NCI-H1092 treated with DMSO at 0.1 percent for 48 hours (cell line): Measurements from ENCODE around the gene SPATA33.
"Not testable (repeated sequence)": the region's sequence is repeated elsewhere in the genome, so short reads cannot be mapped to it uniquely, and the experiment has no call there.

Experiments used
- DNase-seq: peaks from one replicate; lab custom pipeline; 2025; lab: John Stamatoyannopoulos, UW

The SPATA33 gene

GRCh38 chr16:89664238-89664637 lies 6.6 kb downstream of the SPATA33 start:
- DNase-seq: not testable (repeated sequence)

GRCh38 chr16:89667000-89667399 lies 9.4 kb downstream of the SPATA33 start:
- not testable (repeated sequence) for DNase-seq

GRCh38 chr16:89667633-89668032 lies 10.0 kb downstream of the SPATA33 start:
- DNase-seq: no peak

GRCh38 chr16:89668790-89669158 lies 11.1 kb downstream of the SPATA33 start:
- no peak for DNase-seq

- no peak for DNase-seq
These were observed 12.1 kb downstream of the SPATA33 start for GRCh38 chr16:89669755-89670154.

GRCh38 chr16:89670496-89671431 lies 13.1 kb downstream of the SPATA33 start:
- DNase-seq: no peak

- DNase-seq: not testable (repeated sequence)
These were observed 13.9 kb downstream of the SPATA33 start for GRCh38 chr16:89671565-89671964.

GRCh38 chr16:89672177-89672941 lies 14.7 kb downstream of the SPATA33 start:
- DNase-seq: no peak

- DNase-seq: no peak
These were observed 20.6 kb downstream of the SPATA33 start for GRCh38 chr16:89678258-89678657.

- no peak for DNase-seq
These were observed 28.3 kb downstream of the SPATA33 start for GRCh38 chr16:89685916-89686315.

- peak; percentile 94 for DNase-seq
These were observed 29.0 kb downstream of the SPATA33 start, which contains the start of gene CDK10 for GRCh38 chr16:89686520-89687091. TSS of gene CDK10 (plus strand) at chr16:89686689. CDS start at chr16:89686711, 22 bp downstream.

GRCh38 chr16:89687092-89687940 lies 29.7 kb downstream of the SPATA33 start:
- DNase-seq: peak; percentile 47

GRCh38 chr16:89688395-89688794 lies 30.8 kb downstream of the SPATA33 start:
- no peak for DNase-seq

GRCh38 chr16:89689142-89689541 lies 31.5 kb downstream of the SPATA33 start:
- no peak for DNase-seq

GRCh38 chr16:89689621-89690020 lies 32.0 kb downstream of the SPATA33 start:
- not testable (repeated sequence) for DNase-seq

GRCh38 chr16:89690392-89690901 lies 32.8 kb downstream of the SPATA33 start:
- DNase-seq: no peak

GRCh38 chr16:89691231-89691985 lies 33.8 kb downstream of the SPATA33 start:
- DNase-seq: no peak

- no peak for DNase-seq
These were observed 34.4 kb downstream of the SPATA33 start for GRCh38 chr16:89691986-89692569.

GRCh38 chr16:89693289-89693731 lies 35.7 kb downstream of the SPATA33 start:
- no peak for DNase-seq
